Astrocyte of the cerebellum (primary cell): ENCODE measurements around the gene WFIKKN1.

Source experiments
- DNase-seq: peaks from one replicate; pipeline ENCODE4 v3.0.0-alpha.2; 2011; ENCODE audit warnings: low read depth
- H3K4me3 ChIP-seq: 2 replicates; pipeline ENCODE4 v1.5.1; 2011; ENCODE audit warnings: mild to moderate bottlenecking, low read depth, low read length, moderate library complexity
- in situ Hi-C: cut with HindIII; loops from 2 replicates; pipeline ENCODE4 v1.10.0; 2017; ENCODE audit warnings: low sequenced_read_pairs
- TF ChIP-seq, protein P1 (sequence below): IDR thresholded peaks from 2 replicates; pipeline ENCODE4 v1.5.1; 2012; ENCODE audit warnings: low read length, low read depth, moderate library complexity, mild to moderate bottlenecking; ENCODE audit errors: missing control alignments

Gene WFIKKN1

DNA sequence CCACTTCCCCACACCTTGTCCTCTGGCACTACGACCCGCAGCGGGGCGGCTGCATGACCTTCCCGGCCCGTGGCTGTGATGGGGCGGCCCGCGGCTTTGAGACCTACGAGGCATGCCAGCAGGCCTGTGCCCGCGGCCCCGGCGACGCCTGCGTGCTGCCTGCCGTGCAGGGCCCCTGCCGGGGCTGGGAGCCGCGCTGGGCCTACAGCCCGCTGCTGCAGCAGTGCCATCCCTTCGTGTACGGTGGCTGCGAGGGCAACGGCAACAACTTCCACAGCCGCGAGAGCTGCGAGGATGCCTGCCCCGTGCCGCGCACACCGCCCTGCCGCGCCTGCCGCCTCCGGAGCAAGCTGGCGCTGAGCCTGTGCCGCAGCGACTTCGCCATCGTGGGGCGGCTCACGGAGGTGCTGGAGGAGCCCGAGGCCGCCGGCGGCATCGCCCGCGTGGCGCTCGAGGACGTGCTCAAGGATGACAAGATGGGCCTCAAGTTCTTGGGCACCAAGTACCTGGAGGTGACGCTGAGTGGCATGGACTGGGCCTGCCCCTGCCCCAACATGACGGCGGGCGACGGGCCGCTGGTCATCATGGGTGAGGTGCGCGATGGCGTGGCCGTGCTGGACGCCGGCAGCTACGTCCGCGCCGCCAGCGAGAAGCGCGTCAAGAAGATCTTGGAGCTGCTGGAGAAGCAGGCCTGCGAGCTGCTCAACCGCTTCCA, 2.7 kb downstream of the WFIKKN1 start:
- TF ChIP-seq, protein P1, sequence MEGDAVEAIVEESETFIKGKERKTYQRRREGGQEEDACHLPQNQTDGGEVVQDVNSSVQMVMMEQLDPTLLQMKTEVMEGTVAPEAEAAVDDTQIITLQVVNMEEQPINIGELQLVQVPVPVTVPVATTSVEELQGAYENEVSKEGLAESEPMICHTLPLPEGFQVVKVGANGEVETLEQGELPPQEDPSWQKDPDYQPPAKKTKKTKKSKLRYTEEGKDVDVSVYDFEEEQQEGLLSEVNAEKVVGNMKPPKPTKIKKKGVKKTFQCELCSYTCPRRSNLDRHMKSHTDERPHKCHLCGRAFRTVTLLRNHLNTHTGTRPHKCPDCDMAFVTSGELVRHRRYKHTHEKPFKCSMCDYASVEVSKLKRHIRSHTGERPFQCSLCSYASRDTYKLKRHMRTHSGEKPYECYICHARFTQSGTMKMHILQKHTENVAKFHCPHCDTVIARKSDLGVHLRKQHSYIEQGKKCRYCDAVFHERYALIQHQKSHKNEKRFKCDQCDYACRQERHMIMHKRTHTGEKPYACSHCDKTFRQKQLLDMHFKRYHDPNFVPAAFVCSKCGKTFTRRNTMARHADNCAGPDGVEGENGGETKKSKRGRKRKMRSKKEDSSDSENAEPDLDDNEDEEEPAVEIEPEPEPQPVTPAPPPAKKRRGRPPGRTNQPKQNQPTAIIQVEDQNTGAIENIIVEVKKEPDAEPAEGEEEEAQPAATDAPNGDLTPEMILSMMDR = no peak
- in situ Hi-C loops = no loop called here
- H3K4me3 ChIP-seq = no peak overlapping the region
- DNase-seq = no peak

DNA sequence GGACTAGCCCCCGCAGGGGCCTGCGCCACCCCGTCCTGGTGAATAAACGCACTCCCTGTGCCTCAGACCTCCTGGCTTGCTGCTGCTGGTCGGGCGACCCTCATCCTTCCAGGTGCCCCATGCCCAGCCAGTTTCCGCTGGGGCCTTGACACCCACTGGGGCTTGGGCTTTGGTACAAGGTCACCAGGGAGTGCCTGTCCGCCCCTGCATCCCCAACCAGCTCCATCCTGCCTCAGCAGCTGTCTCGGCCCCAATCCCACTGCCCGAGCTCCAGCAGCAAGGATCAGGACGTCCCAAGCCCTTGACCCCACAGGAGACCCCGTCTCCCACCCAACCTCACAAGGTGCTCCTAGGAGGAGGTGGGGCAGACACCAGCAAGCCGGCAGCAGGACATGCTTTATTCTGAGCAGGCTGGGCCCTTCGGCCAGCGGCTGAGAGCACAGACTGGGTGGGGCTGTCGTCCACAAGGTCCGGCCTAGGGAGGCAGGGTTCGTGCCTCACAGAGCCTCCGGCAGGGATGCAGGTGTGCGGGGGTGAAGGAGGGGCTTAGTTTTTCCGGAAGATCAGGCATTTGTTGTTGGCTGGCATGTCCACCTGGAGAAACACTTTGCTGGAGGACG, 3.4 kb downstream of the WFIKKN1 start:
- H3K4me3 ChIP-seq = no peak overlapping the region
- in situ Hi-C loops = no loop called here

DNA sequence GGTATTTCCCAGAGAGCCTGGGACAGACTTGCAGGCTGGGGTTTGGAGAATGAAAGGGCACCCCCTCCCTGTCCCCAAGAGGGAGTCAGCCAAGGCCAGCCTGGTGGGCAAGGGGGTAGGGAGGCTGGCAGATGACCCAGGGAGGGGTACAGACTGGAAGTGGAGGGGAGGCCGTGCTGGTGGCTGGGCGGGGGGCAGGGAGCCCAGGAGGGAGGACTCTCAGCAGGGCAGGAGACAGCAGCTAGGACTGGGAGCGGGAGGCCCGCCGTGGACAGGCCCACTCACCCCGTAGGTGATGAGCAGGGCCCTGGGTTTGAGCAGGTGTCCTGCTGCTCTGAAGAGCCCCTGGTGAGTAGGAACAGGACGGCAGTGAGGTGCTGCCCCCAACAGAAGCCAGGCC, 4.2 kb downstream of the WFIKKN1 start:
- TF ChIP-seq, protein P1 = no peak
- H3K4me3 ChIP-seq = peak overlapping the region; percentile 55
- in situ Hi-C loops = no loop called here
- no peak for DNase-seq

More for the DNA sequence above, 3.4 kb downstream of the WFIKKN1 start:
- TF ChIP-seq, protein P1 = no peak
- DNase-seq = no peak

DNA sequence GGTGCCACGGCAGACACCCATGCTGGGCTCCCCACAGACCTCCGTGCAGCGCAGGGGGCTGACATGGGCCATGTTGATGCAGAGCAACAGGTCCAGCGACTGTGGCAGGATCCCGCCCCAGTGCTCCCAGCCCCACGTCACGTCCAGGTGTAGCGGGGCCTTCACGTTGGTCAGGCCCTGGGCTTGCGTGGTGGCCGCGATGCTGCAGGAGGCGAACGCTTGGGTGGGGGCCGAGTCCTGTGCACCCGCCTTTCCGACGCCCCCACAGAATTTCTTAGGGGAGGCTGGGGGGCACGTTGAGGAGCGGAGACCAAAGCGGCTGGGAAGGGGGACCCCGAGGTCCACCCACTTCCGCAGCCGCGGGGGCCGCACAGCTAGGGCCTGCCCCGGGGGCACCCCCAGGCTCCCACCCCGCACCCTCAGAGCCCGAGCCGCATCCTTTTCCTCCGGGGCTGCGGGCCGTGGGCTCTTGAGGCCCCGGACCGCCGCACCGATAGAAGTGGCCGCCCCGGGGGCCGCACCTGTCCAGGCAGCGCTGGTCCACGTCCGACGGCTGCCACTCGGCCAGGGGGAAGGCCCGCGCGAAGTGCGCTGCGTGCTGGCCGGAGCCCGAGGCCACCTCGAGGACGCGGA, 4.9 kb downstream of the WFIKKN1 start:
- in situ Hi-C loops = no loop called here
- no peak for DNase-seq
- H3K4me3 ChIP-seq = peak overlapping the region; percentile 55
- TF ChIP-seq, protein P1 = no peak

DNA sequence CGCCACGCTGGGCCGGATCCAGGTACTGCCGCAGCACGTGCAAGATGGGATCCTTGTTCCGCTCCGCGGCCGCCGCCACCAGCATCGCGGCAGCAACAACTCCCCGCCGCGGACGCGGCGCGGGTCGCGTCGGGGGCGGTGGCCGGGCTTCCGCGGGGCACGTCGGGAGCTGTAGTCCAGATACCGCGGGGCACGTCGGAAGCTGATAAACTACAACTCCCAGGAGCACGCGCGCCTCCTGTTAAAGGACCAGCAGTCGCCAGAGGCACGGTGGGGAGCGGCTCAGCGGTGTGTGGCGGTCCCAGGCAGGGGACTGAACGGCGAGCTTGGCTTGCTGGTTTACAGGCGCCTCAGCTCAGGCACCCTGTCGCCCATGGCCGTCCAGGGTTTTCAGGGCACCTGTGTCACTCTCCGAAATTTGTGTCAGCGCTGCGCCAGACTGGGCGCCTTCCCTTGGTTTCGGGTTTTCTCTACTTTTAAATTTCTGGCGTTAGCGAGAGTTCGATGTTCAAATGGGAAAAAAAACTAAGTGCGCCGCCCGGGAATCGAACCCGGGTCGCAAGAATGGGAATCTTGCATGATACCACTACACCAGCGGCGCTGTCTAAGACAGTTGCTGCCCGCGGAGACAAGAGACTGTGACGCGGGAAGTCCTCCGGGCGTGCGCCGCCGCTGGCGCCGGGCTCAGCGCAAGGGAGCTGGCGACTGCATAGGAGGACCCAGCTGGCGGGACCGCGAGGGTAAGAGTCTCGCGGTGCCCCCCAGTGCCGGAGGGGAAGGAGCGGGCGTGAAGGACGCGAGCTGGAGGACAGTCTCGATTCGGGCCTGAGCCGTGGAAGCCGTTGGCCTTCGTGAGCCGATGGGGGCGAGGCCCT, 5.7 kb downstream of the WFIKKN1 start, which contains the start of gene METTL26:
METTL26 (minus strand) TSS at position 100 of the 875 bp plus-strand sequence; CDS start at position 85, 15 bp downstream.
- TF ChIP-seq, protein P1 = no peak
- in situ Hi-C loops = no loop called here
- DNase-seq = peak; percentile 80

More for the DNA sequence above, 5.7 kb downstream of the WFIKKN1 start, which contains the start of gene METTL26:
- peak within 1 kb of the TSS; percentile 55 for H3K4me3 ChIP-seq
